Astrocyte (in vitro differentiated cells and primary cell): Measurements from ENCODE around the gene NSMCE1. TPM values are rescaled to one million over a fixed set of nuclear protein-coding genes. Genes with fewer than 3 reads are reported as not detected.

ENCODE experiments used
- DNase-seq: peaks from one replicate; pipeline ENCODE4 v3.0.0-alpha.2; 2010; ENCODE audit warnings: low read depth
- FAIRE-seq: peaks from 2 replicates; lab custom pipeline; 2011; peaks lifted over from hg19 to GRCh38; lab: Jason Lieb, UNC
- H2AFZ ChIP-seq: 2 replicates; pipeline ENCODE4 v1.6.0; 2012; ENCODE audit warnings: low read depth, low read length, inconsistent platforms
- H3K27ac ChIP-seq: 2 replicates; pipeline ENCODE4 v1.5.1; 2011; ENCODE audit warnings: low read depth, low read length, inconsistent platforms
- H3K27me3 ChIP-seq: 2 replicates; pipeline ENCODE4 v1.6.0; 2011; ENCODE audit warnings: low read length, inconsistent platforms; ENCODE audit not compliant: insufficient read depth
- H3K36me3 ChIP-seq: 2 replicates; pipeline ENCODE4 v1.5.1; 2011; ENCODE audit warnings: low read length, inconsistent platforms; ENCODE audit not compliant: insufficient read depth
- H3K4me1 ChIP-seq: 2 replicates; pipeline ENCODE4 v1.5.1; 2011; ENCODE audit warnings: low read length, inconsistent platforms; ENCODE audit not compliant: insufficient read depth
- H3K4me2 ChIP-seq: 2 replicates; pipeline ENCODE4 v1.6.0; 2012; ENCODE audit warnings: low read length, inconsistent platforms
- H3K4me3 ChIP-seq: 2 replicates; pipeline ENCODE4 v1.5.1; 2011; ENCODE audit warnings: low read depth, mild to moderate bottlenecking, low read length, inconsistent platforms; ENCODE audit not compliant: insufficient read depth
- H3K79me2 ChIP-seq: 2 replicates; pipeline ENCODE4 v1.6.0; 2012; ENCODE audit warnings: mild to moderate bottlenecking, low read length, inconsistent platforms; ENCODE audit not compliant: insufficient read depth
- H3K9ac ChIP-seq: 2 replicates; pipeline ENCODE4 v1.6.0; 2012; ENCODE audit warnings: mild to moderate bottlenecking, low read length, inconsistent platforms
- H3K9me3 ChIP-seq: 2 replicates; pipeline ENCODE4 v1.5.1; 2012; ENCODE audit warnings: low read depth, mild to moderate bottlenecking, low read length, inconsistent platforms; ENCODE audit not compliant: insufficient read depth
- H4K20me1 ChIP-seq: 2 replicates; pipeline ENCODE4 v1.6.0; 2012; ENCODE audit warnings: low read length, inconsistent platforms; ENCODE audit not compliant: insufficient read depth
- H3K27ac Mint-ChIP-seq: one replicate; pipeline ENCODE4 v1.8.0; 2021; ENCODE audit warnings: mild to moderate bottlenecking, mixed read lengths; ENCODE audit not compliant: unreplicated experiment
- H3K27me3 Mint-ChIP-seq: one replicate; pipeline ENCODE4 v1.8.0; 2021; ENCODE audit warnings: low read depth, mixed read lengths; ENCODE audit not compliant: unreplicated experiment
- H3K36me3 Mint-ChIP-seq: one replicate; pipeline ENCODE4 v1.8.0; 2021; ENCODE audit warnings: low read depth, mixed read lengths; ENCODE audit not compliant: unreplicated experiment
- H3K4me1 Mint-ChIP-seq: one replicate; pipeline ENCODE4 v1.8.0; 2021; ENCODE audit warnings: low read depth, mixed read lengths; ENCODE audit not compliant: unreplicated experiment
- H3K4me3 Mint-ChIP-seq: one replicate; pipeline ENCODE4 v1.8.0; 2021; ENCODE audit warnings: mild to moderate bottlenecking, moderate library complexity, mixed read lengths; ENCODE audit not compliant: unreplicated experiment
- H3K9me3 Mint-ChIP-seq: one replicate; pipeline ENCODE4 v1.8.0; 2021; ENCODE audit warnings: mild to moderate bottlenecking, mixed read lengths; ENCODE audit not compliant: unreplicated experiment
- EZH2 ChIP-seq: IDR thresholded peaks from 2 replicates; pipeline ENCODE4 v1.6.1; 2012; ENCODE audit warnings: mild to moderate bottlenecking, low read length, inconsistent platforms; ENCODE audit not compliant: insufficient read depth
- total RNA-seq: library from RNA; stranded (reverse); gene quantifications from 2 replicates; pipeline ENCODE4 v1.2.1, GENCODE V29; 2021
- TF ChIP-seq, protein P1 (sequence below): IDR thresholded peaks from 2 replicates; pipeline ENCODE4 v1.5.1; 2011; ENCODE audit warnings: low read depth, mild to moderate bottlenecking, inconsistent platforms, low read length, moderate library complexity; ENCODE audit not compliant: insufficient read depth

The NSMCE1 gene
- total RNA-seq, 1 donor from 2014 or later = 12.1 TPM

DNA sequence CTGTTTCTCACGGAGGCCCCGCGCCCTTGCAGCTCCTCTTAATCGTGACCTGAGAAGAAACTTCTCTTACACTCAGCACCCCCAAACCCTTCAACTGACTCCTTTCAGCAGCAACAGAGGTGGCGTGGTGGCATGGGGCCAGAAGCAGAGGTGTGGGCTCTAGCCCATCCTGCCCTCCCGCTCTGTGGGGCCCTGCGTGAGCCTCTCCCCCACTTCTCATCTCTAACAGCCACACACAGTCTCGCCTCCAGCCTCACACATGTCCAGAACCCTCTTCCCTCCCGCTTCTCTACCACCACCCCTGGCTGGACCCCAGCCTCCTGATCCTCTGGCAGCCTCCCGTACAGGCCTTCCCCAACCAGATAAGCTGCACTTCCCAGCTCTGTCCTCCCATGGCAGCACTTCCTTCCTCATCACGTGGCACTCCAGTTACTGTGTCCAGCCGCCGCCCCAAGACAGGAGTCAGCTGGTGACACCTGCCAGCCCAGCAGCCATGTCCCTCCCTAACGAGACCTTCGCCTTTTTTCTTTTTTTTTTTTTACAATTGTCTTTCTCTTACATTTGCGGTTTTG is 30.5 kb downstream of the NSMCE1 start:
- DNase-seq (no peak), FAIRE-seq (no peak)
- H2AFZ ChIP-seq = no peak overlapping the region
- no peak overlapping the region for H3K27ac ChIP-seq
- no peaks in the 10 kb centered on the region for H3K79me2 ChIP-seq
- no peaks in the 10 kb centered on the region for H3K9me3 ChIP-seq
- TF ChIP-seq, protein P1, sequence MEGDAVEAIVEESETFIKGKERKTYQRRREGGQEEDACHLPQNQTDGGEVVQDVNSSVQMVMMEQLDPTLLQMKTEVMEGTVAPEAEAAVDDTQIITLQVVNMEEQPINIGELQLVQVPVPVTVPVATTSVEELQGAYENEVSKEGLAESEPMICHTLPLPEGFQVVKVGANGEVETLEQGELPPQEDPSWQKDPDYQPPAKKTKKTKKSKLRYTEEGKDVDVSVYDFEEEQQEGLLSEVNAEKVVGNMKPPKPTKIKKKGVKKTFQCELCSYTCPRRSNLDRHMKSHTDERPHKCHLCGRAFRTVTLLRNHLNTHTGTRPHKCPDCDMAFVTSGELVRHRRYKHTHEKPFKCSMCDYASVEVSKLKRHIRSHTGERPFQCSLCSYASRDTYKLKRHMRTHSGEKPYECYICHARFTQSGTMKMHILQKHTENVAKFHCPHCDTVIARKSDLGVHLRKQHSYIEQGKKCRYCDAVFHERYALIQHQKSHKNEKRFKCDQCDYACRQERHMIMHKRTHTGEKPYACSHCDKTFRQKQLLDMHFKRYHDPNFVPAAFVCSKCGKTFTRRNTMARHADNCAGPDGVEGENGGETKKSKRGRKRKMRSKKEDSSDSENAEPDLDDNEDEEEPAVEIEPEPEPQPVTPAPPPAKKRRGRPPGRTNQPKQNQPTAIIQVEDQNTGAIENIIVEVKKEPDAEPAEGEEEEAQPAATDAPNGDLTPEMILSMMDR = no peak
- TF ChIP-seq EZH2 = no peak
- Mint-ChIP-seq H3K4me3 (no peak overlapping the region), H3K27me3 (no peaks in the 10 kb centered on the region), H3K36me3 (peaks cover 3% of the 10 kb centered on the region), H3K4me1 (peaks cover 42% of the 10 kb centered on the region), H3K9me3 (no peaks in the 10 kb centered on the region), H3K27ac (no peak overlapping the region)
- H3K4me1 ChIP-seq = peaks cover 46% of the 10 kb centered on the region
- no peaks in the 10 kb centered on the region for H4K20me1 ChIP-seq
- H3K9ac ChIP-seq = peak overlapping the region; percentile 47
- no peak overlapping the region for H3K4me3 ChIP-seq
- H3K36me3 ChIP-seq = no peaks in the 10 kb centered on the region
- H3K27me3 ChIP-seq = no peaks in the 10 kb centered on the region
- H3K4me2 ChIP-seq = peak overlapping the region; percentile 8

DNA sequence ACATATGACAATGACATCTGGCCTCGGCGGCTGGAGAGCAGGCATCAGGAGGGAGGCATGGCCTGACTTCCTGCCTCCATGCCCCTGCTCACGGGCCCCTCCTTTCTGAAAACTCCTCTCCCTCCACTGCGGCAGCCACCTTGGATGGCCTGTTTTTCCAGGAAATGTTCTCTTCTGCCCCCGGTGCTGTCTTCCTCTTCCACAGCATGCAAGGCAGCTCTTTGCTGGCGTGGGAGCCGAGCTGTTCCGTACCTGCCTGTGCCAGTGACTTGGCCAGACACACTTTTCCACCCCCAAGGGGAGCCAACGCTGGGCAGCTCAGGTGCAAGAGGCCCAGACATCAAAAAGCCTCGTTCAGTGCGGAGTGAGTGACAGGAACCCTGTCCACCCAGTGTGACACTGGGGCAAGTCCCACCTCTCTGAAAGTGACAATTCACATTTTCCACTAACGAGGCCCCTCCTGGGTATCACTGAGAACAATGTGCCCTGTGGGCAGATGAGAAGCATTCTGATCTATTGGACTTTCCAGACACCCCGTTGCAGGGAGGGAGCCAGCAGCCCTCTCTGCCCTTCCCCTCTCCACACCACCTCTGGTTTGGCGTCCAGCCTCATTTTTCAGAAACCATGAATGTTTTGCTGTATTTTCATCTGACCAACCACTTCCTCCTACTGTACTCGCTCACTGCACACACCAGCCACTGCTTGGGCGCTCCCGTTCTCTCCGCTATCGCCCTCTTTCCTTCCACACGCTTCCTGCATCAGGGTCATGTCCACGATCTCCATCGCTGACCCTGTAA is 31.2 kb downstream of the NSMCE1 start:
- Histone ChIP-seq H3K36me3 (no peaks in the 10 kb centered on the region), H3K4me1 (peaks cover 42% of the 10 kb centered on the region), H2AFZ (peak overlapping the region; percentile 63), H3K4me3 (no peak overlapping the region), H3K9ac (peak overlapping the region; percentile 47), H3K9me3 (no peaks in the 10 kb centered on the region), H3K79me2 (no peaks in the 10 kb centered on the region), H4K20me1 (no peaks in the 10 kb centered on the region), H3K27me3 (no peaks in the 10 kb centered on the region), H3K4me2 (peak overlapping the region; percentile 8), H3K27ac (peak overlapping the region; percentile 39)
- FAIRE-seq (no peak), DNase-seq (peak; percentile 64)
- TF ChIP-seq EZH2 = no peak
- TF ChIP-seq, protein P1 = no peak
- H3K9me3 Mint-ChIP-seq = no peaks in the 10 kb centered on the region
- peaks cover 3% of the 10 kb centered on the region for H3K36me3 Mint-ChIP-seq
- peaks cover 39% of the 10 kb centered on the region for H3K4me1 Mint-ChIP-seq
- no peaks in the 10 kb centered on the region for H3K27me3 Mint-ChIP-seq
- no peak overlapping the region for H3K27ac Mint-ChIP-seq
- H3K4me3 Mint-ChIP-seq = no peak overlapping the region
